Measurements from ENCODE around the gene CHST9.
"Not testable (repeated sequence)": the region's sequence is repeated elsewhere in the genome, so short reads cannot be mapped to it uniquely, and the experiment has no call there.

Gene CHST9

DNA sequence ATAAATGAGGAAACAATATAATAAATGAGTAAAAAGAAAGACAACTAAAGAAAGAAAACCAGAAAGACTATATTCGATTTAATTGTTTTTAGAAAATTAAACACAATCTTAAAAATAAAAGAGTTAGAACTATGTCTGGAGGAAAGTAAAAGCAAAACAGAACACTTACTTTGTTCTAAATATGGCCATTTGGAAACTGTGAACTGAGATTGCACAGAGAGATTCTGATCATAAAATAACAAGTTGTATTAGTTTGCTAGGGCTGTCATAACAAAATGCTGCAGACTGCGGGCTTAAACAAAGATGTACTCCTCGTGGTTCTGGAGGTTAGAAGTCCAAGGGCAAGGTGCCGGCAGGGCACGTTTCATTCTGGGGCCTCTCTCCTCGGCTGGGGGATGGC lies 191.5 kb downstream of the CHST9 start:
- no peak for DNase-seq

DNA sequence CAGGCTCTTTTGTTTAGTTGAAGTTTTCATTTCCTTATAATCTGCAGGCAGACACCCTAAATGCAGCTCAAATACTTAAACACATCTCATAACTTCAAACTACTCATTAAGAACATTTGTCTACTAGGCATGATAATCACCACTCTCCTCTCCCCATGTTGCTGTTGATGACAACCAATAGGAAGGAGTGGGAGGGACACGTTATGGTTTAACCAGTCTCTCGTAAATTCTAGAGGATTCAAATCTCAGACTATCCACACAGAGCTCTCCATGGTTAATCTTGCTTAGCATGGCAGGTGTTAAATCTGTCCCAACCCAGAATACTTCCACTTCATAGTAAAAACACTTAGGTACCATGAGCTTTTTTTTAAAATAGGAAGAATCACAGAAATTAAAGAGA lies 192.2 kb downstream of the CHST9 start:
- no peak for DNase-seq

DNA sequence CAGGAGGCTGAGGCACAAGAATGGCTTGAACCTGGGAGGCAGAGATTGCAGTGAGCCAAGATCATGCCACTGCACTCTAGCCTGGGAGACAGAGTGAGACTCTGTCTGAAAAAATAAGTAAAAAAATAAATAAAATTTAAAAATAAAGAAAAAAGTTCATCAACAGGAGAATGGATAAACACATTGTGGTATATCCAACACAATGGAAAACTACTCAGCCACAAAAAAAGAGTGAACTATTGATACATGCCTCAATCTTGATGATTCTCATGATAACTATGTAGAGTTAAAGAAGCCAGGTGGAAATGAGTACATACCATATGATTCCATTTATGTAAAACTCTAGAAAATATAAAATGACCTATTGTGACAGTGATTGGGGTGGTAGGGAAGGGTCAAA lies 195.3 kb downstream of the CHST9 start:
- no peak for DNase-seq

DNA sequence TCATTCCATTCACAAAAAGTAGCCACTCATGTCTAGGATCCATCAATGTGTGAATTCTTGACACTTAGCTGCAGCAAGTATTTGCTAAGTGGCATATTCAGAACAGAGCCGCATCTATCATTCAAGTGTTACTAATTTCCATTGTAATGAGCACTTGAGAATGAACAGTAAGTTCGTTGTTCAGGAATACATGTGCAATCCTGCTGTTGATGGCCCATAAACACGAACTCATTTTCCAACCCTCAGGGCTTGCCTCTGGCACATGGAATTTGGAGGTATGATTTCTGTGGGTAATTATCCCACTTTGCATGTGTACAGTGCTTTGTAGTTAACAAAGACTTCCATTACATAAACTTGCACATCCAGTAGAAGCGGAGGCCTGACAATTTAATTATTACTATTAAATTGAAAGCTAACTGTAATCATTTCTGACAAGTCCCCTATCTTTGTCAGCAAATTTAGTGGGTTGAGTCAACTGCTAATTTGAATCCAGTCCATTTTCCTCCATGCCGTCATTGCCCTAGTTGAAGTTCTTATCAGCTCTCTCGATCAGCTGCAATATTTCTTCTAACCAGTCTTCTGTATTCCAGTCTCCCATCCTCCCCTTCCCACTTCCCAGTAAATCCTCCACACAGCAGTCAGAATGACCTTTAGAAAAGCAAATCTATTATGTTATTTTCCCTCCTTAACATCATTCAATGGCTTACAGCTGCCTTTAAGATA lies 203.6 kb downstream of the CHST9 start:
- no peak for DNase-seq

DNA sequence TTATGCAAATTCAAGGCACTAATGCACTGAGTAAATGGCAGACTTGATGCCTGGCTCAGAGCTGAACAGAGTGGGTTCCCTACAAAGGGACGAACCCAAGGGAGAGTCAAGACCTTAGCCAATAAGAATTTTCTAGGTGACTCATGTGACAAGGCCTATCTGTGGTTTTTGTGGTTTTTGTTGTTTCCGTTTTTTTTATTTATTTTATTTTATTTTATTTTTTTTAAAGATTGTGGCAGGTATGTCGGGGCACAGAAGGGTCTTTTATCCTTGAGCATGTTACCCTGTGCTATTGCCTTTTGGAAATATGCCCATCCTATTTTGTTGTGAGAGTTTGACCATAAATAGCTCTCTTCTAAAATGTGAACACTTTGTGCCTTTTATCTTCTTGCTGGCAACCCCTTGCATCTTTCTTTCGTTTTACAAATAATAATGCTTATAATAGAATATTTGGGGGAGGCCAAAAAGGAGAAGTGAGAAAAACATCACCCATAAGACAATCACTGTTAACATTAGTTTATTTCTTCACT lies 206.2 kb downstream of the CHST9 start:
- DNase-seq = no peak

DNA sequence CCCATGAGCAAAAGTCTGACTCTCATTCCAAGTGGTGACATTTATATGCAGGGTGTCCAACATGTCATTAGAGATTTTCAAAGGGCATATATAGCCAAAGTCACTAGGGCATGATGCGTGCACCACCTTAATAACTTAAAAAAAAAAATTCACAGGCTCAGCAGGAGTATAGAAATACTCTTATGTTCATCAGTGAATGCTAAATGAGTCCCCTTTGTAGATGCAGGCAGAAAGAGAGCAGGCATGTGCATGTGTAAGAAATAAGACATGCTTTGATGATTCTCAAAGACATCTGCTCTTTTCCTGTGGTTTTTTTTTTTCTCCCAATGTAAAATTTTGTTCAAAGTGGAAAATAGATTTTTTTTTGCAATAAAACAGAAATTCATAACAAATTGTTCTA lies 207.3 kb downstream of the CHST9 start:
- no peak for DNase-seq

DNA sequence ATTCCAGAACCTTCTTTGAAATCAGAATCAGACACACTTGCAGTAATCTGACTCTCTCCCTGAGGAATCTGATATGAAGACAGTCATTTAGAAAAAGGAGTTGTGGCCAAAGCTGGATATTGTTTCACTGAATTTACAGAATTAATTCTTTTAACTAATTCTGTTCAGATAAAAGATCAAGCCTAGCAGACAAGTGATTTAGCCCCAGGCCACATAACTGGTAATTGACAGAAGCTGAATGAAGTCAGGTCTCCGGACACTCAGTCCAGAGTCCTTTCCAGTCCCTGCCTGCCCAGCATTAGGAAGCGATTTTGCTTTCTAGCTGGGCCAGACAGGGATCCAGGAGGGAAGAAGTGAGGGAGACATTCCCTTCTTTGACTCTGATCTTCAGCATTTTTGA lies 208.9 kb downstream of the CHST9 start:
- no peak for DNase-seq

DNA sequence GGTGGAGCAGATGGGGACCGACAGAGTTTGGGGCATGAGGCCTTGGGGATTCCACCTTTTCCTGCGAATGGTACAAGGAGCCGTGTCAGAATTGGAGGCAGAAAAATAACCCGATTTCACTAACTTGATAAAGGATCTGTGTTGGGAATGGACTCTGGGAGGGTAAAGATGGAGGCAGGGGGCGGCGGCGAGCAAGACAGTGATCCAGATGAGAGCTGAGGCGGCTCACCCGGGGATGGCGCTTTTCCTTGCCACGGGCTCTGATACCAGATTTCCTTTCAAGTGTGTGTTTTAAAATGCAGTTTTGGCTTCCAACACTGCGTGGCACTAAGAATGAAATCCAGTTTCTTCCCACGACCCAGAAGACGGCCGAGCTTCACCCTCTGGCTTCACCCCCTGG lies 212.6 kb downstream of the CHST9 start:
- DNase-seq = not testable (repeated sequence)

DNA sequence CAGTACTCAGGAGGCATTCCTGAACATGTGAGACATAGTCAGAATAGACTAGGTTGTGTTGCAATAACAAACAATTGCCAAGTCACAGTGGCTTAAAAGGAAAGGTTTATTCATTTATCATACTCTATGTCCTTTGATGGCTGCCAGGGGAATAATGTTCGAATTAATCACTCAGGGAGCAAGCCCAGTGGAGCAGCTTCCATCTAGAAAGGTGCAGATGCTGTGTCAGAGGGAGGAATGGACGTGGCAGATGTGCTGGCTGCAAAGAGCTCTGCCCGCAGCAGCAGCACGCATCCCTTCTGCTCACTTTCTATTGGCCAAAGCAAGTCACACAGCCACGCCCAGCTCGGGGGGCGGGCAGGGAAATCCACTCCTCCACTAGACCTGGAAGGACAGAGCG lies 213.7 kb downstream of the CHST9 start:
- no peak for DNase-seq

DNA sequence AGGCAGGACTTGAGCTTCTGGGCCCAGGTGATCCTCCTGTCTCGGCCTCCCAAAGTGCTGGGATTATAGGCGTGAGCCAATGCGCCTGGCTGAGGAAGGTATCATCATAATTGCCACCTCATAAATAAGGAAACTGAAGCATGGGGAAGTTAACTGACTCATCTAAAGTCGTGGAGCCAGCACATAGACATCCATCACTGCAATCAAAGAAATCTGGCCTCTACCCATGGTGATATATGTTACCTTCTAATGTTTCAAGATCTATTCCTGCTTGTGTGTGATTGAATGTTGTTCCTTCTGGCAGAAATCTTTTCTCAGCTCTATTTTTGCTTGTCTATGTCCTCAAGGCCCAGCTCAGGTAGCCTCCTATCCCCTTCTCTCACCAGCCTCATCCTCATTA lies 214.5 kb downstream of the CHST9 start:
- no peak for DNase-seq

DNA sequence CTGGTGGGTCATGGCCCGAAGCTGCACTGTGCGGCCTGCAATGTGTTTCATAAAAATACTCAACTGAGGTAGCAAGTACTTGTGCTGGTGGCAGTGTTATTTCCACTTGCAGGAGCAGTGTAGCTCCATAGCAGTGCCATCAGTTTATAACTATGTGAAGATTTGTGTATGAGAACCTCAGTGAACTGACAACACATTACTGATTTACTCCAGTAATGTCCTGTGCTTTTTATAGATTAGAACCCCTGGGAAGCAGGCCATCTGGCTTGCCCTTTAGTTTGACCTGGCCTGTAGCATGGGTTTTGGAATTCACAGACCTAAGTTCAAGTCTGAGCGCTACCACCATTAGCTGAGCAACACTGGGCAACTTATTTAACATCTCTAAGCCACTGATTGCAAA lies 219.9 kb downstream of the CHST9 start:
- DNase-seq = no peak

DNA sequence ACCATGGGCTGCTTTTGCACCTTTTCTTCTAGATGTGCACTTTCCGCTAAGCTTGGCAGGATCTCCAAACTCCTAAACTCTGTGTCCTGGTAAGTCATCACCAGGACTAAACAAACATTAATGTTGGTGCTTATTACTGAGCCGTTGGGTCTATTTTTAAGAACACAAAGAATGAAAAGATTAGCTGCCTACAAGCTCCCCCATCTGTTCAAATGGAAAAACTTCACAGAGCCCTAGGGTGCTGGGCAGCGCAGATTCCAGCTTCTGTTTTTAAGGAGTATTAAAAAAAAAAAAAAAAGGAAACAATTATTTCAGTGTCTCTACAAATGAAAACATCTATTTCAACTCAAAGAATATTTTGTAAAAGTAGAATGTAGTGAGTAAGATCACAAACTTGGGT lies 221.8 kb downstream of the CHST9 start:
- DNase-seq = no peak

DNA sequence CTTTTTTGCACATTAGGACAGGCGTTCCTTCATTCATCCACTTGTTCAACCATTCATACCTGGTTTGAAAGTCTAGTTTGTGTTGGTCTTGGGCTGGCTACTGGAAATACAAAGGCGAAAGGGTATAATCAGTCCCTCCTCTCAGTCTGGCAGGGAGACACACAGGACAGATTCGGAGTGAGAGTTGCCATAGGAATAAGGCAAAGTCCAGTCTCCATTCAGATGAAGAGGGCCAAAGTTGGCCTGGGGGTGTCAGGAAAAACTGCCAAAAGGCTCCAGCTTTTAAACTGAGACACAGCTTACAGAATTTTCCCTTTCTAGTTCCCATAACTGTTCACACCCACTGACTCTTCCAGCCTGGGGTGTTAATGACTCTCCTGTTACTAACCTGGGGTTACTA lies 223.3 kb downstream of the CHST9 start:
- DNase-seq = no peak

DNA sequence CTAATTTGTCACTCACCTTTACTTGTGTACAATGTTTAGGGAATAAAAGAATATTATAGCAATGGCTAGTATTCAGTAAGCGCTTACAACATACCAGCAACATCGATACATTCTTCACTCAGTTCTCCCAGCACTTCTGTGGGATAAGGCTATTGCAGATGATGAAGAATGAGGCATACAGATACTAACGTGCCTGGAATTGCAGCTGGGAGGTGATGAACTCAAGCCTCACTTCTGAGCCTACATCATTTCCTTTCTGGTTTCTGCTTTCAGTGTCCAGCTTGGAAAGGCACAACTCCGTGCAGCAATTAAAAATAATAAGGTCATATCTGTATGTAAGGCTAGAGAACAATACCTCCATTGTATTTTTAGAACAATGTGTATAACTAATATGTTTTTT lies 224.2 kb downstream of the CHST9 start:
- DNase-seq = no peak

DNA sequence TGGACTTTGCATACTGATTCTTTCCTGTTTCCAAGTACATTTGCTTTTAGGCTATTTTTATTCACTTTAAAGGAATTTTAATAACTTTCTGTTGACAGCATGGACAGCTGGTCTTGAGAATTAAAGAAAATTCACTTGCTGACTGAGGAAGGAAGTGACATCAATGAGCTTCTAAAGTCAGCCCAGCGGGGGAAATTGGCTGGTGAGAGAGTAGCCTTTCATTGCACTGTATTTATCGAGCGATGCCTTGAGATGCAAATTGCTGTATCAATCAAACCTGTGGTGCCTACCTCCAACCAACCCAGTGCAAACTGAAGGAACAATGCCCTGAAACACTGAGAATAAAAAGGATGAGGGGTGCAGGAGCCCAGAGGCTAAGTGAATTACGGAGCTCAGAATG lies 228.2 kb downstream of the CHST9 start:
- DNase-seq = no peak

DNA sequence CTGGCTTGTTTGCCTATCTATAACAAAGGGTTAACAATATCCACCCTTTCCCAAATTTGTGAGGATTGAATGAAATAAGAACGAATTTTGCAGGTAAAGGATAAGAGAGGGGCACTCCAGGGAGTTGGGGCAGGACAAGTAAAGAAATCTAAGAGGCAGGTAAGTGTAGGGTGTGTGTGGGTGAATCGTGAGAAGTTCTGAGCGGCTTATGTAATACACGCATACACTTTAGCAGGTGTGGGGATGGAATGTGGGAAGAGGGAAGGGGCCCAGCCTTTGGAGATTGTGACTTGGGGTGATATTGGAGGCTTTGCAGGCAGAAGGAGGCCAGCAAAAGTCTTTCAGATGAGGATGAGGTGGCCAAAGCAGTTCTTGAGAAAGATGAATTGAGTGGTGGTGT lies 236.4 kb downstream of the CHST9 start:
- DNase-seq = no peak

DNA sequence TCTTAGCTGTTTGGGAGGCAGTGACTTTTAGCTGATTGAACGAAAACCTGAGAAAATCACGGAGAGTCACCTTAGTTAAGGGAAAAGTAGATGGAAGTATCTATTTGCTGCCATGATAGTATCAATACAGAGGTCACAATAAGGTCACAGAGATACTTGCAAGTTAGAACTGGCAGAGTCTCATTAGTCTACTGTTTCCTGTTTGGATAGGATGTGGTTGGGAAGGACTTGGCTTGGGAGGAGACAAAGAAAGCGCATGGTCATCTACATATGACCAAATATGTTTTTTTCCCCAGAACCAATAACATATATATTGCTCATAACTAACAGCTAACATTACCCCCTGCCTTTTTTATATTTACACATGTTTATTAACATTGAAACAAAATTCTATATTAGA lies 241.2 kb downstream of the CHST9 start:
- no peak for DNase-seq

DNA sequence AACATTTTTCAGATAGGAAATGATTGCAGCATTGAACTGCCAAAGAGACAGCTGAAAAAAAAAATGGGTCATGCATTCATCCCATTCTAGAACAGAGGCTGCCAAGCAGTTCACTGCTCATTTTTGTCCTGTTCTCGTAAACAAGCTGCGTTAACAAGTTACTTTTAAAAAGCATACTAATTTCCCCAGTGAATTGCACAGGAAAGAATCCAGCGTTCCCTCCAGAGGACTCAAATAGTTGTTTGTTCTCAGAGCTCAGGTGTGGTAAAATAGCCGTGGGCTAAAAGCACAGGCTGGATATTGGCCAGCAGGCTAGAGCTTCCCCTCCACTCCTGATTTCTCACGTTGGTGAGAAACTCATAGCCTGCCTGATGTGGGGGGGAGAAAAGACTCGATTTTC lies 243.5 kb downstream of the CHST9 start:
- DNase-seq = no peak

DNA sequence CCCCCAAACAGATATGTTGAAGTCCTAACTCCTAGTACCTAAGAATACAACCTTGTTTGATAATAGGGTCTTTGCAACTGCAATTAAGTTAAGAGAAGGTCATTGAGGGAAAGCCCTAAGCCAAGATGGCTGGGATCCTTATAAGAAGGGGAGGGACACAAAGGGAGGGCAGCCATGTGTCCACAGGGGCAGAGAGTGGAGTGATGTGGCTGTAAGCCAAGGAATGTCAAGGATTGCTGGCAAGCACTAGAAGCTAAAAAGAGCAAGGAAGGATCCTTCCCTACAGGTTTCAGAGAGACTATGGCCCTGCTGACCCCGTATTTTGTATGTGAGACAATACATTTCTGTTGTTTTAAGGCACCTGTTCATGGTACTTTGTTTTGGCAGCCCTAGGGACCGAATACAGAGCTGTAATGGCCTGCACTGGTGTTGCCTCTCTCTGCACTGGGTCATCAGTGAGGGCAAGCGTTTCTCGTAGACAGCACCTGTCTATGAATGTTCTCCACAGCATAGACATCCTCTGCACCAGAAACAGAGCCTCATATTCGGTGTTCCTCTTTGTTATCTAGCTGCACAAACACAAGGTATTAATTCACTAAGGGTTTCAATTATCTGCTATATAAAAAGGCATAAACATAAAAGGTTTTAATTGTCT lies 244.2 kb downstream of the CHST9 start:
- DNase-seq = no peak

DNA sequence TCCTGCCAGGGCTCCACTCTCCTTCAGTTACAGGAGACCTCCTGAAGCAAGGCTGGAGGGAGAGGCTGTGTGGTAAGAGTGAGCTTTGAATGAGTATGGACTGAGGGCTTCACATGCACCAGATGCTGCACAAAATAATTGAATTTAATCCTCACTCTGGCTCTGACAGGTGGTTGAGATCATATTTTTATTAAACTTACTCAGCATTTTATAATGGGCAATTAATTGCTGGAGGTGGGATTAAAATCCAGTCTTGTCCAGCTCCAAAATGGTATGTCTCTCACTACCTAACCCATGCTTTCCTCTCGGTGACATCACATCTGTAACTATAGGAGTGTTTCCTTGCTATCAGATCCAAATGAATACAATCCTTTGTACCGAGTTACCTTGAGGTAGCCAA lies 253.4 kb downstream of the CHST9 start:
- DNase-seq = no peak

DNA sequence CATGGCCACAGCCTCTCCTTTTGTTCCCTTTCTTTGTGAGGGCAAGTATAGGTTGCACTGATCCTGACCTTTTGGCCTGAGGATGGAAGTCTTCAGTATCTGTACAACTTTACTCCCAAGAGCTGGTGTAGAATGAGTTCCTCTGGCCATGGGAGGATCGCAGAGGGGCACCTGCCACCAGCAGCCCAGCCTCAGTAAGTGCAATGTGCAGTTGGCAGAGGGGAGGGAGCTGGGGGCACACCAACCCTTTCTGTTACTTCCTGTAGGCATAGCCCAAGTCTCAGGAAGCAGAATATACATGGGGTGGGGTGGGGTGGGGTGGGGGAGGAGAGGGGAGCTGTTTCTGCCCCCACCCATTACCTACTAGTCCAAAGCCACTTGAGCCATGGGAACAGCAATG lies 254.5 kb downstream of the CHST9 start:
- DNase-seq = no peak

DNA sequence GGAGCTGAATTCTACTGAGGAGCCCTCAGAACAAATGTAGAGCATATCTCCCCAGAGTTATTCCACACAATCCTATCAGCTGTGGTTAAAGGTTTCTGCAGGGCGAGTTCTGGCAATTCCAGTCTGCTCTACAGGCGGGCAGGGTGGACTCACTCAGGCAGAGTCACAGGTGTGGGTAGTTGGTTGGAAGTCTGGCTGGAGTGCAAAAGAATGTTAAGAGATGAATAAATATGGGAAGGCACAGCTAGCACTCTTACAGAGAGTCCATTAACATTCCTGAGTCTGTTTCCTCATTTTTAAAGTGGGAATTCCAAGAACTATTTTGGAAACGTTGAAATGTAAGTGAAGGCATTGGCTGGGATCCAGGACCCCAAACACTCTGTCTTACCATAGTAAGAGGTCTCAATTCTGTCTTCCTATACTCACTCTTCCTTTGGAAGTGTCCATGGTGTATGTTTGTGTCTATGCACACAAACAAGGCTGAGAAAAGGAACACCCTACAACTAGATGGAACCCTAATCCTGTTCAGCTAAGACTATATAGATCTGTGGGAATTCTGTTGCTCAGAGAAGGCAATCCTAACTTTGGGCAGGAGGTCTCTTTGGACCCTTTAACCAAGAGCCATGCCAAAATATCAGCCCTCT lies 256.3 kb downstream of the CHST9 start:
- DNase-seq = no peak

DNA sequence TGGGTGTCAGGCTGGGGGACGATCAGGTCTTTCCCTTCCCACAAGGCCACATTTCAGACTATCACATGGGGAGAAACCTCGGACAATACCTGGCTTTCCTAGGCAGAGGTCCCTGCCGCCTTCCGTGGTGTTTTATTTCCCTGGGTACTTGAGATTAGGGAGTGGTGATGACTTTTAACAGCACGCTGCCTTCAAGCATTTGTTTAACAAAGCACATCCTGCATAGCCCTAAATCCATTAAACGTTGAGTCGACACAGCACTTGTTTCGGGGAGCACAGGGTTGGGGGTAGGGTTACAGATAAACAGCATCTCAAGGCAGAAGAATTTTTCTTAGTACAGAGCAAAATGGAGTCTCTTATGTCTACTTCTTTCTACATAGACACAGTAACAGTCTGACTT lies 257.3 kb downstream of the CHST9 start:
- DNase-seq = not testable (repeated sequence)

DNA sequence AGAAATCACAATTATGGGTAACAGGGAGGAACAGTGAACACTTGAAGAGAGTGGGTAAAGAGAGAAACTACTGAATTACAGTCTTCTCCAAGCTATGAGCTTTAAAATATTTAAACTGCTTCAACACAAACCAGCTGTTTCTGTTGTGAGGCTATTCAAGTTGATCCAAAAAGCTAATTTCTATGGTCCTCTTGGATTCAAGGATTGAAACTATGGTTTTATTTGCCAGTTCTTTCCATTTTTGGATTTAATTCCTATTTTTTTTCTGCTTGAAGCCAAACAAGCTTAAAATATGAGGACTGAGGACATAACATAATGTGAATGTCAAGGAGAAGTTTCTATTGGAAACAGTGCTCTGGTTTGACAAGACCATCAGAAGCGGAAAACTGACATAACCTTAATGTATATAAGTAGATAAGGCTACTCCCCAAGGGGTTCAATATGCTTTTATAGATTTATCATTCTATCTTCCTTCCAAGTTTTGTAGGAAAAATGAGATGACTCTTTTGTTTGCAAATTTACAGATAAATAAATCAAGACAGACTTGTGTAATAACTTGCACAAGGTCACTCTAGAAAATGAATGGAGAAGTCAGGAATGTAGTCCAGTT lies 258.9 kb downstream of the CHST9 start:
- no peak for DNase-seq

Data from activated CD4-positive, alpha-beta T cell treated with anti-CD3 and anti-CD28 coated beads, Interleukin-2, amount 50 U/mL, for 1 hour (primary cell).